Measurements from ENCODE around the gene RPL23.

The RPL23 gene

GRCh38 chr17:38864636-38865398, 11.3 kb upstream of the RPL23 start:
- no peak overlapping the region for H3K4me3 ChIP-seq (replicated peaks; ENCODE audit: low read depth, low read length)
- TF ChIP-seq CTCF (IDR thresholded peaks at IDR 0.05; ENCODE audit: low read length, missing control alignments): peak; percentile 60
- peak; percentile 65 for DNase-seq (ENCODE audit: low read depth)

GRCh38 chr17:38861399-38861843, 7.9 kb upstream of the RPL23 start:
- no peak overlapping the region for H3K4me3 ChIP-seq (replicated peaks; ENCODE audit: low read depth, low read length)
- TF ChIP-seq CTCF (IDR thresholded peaks at IDR 0.05; ENCODE audit: low read length, missing control alignments): no peak
- no peak for DNase-seq (ENCODE audit: low read depth)

GRCh38 chr17:38857271-38857670, 3.8 kb upstream of the RPL23 start:
- DNase-seq (ENCODE audit: low read depth): no peak
- no peak for TF ChIP-seq CTCF (IDR thresholded peaks at IDR 0.05; ENCODE audit: low read length, missing control alignments)

GRCh38 chr17:38855101-38855714, 1.7 kb upstream of the RPL23 start:
- peak overlapping the region; percentile 14 for H3K4me3 ChIP-seq (replicated peaks; ENCODE audit: low read depth, low read length)
- peak; percentile 44 for DNase-seq (ENCODE audit: low read depth)

More at GRCh38 chr17:38857271-38857670, 3.8 kb upstream of the RPL23 start:
- H3K4me3 ChIP-seq (replicated peaks; ENCODE audit: low read depth, low read length): no peak overlapping the region

- no peak for TF ChIP-seq CTCF (IDR thresholded peaks at IDR 0.05; ENCODE audit: low read length, missing control alignments)
- peak overlapping the region; percentile 94 for H3K4me3 ChIP-seq (replicated peaks; ENCODE audit: low read depth, low read length)
- DNase-seq (ENCODE audit: low read depth): no peak
These were observed 690 bp downstream of the RPL23 start for GRCh38 chr17:38852771-38853291.

- TF ChIP-seq CTCF (IDR thresholded peaks at IDR 0.05; ENCODE audit: low read length, missing control alignments): no peak
- H3K4me3 ChIP-seq (replicated peaks; ENCODE audit: low read depth, low read length): peak overlapping the region; percentile 94
- DNase-seq (ENCODE audit: low read depth): no peak
These were observed 2.1 kb downstream of the RPL23 start for GRCh38 chr17:38851434-38851833.

GRCh38 chr17:38850374-38850773, 3.1 kb downstream of the RPL23 start:
- no peak for TF ChIP-seq CTCF (IDR thresholded peaks at IDR 0.05; ENCODE audit: low read length, missing control alignments)
- no peak for DNase-seq (ENCODE audit: low read depth)
- H3K4me3 ChIP-seq (replicated peaks; ENCODE audit: low read depth, low read length): peak overlapping the region; percentile 94

All from fibroblast of pulmonary artery (primary cell).